Lung (tissue), 12 donors: Measurements from ENCODE around the gene APOB. TPM values are rescaled to one million over a fixed set of nuclear protein-coding genes. Genes with fewer than 3 reads are reported as not detected.

Source experiments
- ATAC-seq: fragments of 200-7000 bp; cut with Tn5 transposase; one replicate; pipeline ENCODE4 v1.9.1; 2020; ENCODE audit warnings: moderate number of reproducible peaks; ENCODE audit not compliant: insufficient read depth, low FRiP score
- DNase-seq, 3 donors: peaks; one replicate each; pipeline ENCODE4 v3.0.0-alpha.2; 2013 to 2017
- H3K27ac ChIP-seq, 2 donors: one replicate each; pipeline ENCODE4 v1.5.1; 2013; ENCODE audit warnings: mild to moderate bottlenecking in 2 of 2, moderate library complexity in 2 of 2, control low read depth in 1 of 2, inconsistent platforms in 1 of 2, low read depth in 1 of 2, low read length in 1 of 2
- H3K27me3 ChIP-seq, 3 donors: one replicate each; pipeline ENCODE4 v1.5.1; 2013; ENCODE audit warnings: low read length in 2 of 3; ENCODE audit not compliant: control insufficient read depth in 3 of 3, insufficient read depth in 3 of 3
- H3K36me3 ChIP-seq, 4 donors: one replicate each; pipeline ENCODE4 v1.5.1; 2013; ENCODE audit warnings: low read length in 4 of 4, mild to moderate bottlenecking in 1 of 4, moderate library complexity in 1 of 4; ENCODE audit not compliant: control insufficient read depth in 4 of 4, insufficient read depth in 4 of 4
- H3K4me1 ChIP-seq, 5 donors: one replicate each; pipeline ENCODE4 v1.5.1; 2013; ENCODE audit warnings: low read length in 5 of 5, mild to moderate bottlenecking in 2 of 5, moderate library complexity in 1 of 5; ENCODE audit not compliant: control insufficient read depth in 5 of 5, insufficient read depth in 5 of 5
- H3K4me3 ChIP-seq: one replicate; pipeline ENCODE4 v1.5.1; 2013; ENCODE audit warnings: mild to moderate bottlenecking, control low read depth, moderate library complexity
- H3K9ac ChIP-seq, 2 donors: one replicate each; pipeline ENCODE4 v1.5.1; 2013; ENCODE audit warnings: low read length in 2 of 2, control low read depth in 1 of 2; ENCODE audit not compliant: insufficient read depth in 1 of 2
- H3K9me3 ChIP-seq, 4 donors: one replicate each; pipeline ENCODE4 v1.5.1; 2013; ENCODE audit warnings: low read length in 3 of 4, mild to moderate bottlenecking in 1 of 4, moderate library complexity in 1 of 4; ENCODE audit not compliant: control insufficient read depth in 4 of 4, insufficient read depth in 3 of 4
- CTCF ChIP-seq: IDR thresholded peaks from 2 replicates; pipeline ENCODE4 v1.5.1; 2012; ENCODE audit warnings: mild to moderate bottlenecking; ENCODE audit errors: control extremely low read depth, extremely low read depth
- WGBS, 2 donors: extraction: QIAGEN DNeasy Blood & Tissue Kit; methylation state at CpG; one replicate each; pipeline ENCODE4 v1.1.7; 2013; 5-methylcytosine and 5-hydroxymethylcytosine counted together
- polyA plus RNA-seq, 2 donors: library from polyadenylated mRNA; stranded (reverse); fragments of 200-250 nt; gene quantifications; one replicate each; pipeline ENCODE4 v1.2.1, GENCODE V29; 2013
- total RNA-seq, 2 donors: library from RNA; depleted of rRNA in 1 of 2; stranded (reverse); fragments of >200 nt in 1 of 2; gene quantifications; one replicate each; pipeline ENCODE4 v1.2.1, GENCODE V29; 2014 to 2021
- donor health status: control.
- donor health status: control.
- donor health status: Bipolar disorder and iron deficiency.
- donor health status: healthy.
- donor health status: DM: yes; HTN: yes; CAD: no.

The APOB gene
- total and polyA plus RNA-seq, 4 donors, result 0.04 to 1.7 (median 0.18) TPM

GRCh38 chr2:21002814-21003192, 41.1 kb downstream of the APOB start:
- peaks cover 0 to 2% (median under 1%) of the 10 kb centered on the region in 4 donors for H3K9me3 ChIP-seq
- H3K27ac ChIP-seq, result no peak overlapping the region
- H3K4me3 ChIP-seq, result no peak overlapping the region
- H3K27me3 ChIP-seq, result peaks cover 0 to 4% (median 0%) of the 10 kb centered on the region in 3 donors
- H3K36me3 ChIP-seq, result no peaks in the 10 kb centered on the region
- no peaks in the 10 kb centered on the region for H3K4me1 ChIP-seq
- ATAC-seq (no peak), DNase-seq (no peak)
- WGBS, 2 donors, result 80% methylated on average over 4 of the region's 4 CpGs
- H3K9ac ChIP-seq, result no peak overlapping the region
- no peak for TF ChIP-seq CTCF

GRCh38 chr2:21001988-21002813, 41.7 kb downstream of the APOB start:
- WGBS, 2 donors, result 86 to 91% methylated on average over 9 of the region's 9 CpGs
- no peak overlapping the region for H3K27ac ChIP-seq
- H3K9me3 ChIP-seq, result peaks cover 0 to 2% (median under 1%) of the 10 kb centered on the region in 4 donors
- no peak for DNase-seq
- H3K4me1 ChIP-seq, result no peaks in the 10 kb centered on the region
- H3K9ac ChIP-seq, result no peak overlapping the region
- H3K27me3 ChIP-seq, result peaks cover 0 to 4% (median 0%) of the 10 kb centered on the region in 3 donors
- ATAC-seq, result no peak
- no peak overlapping the region for H3K4me3 ChIP-seq
- no peaks in the 10 kb centered on the region for H3K36me3 ChIP-seq
- TF ChIP-seq CTCF, result no peak

GRCh38 chr2:21001225-21001946, 42.5 kb downstream of the APOB start:
- peak in 1 of 3 donors; percentile 13 for DNase-seq
- 92 to 93% methylated on average over 4 of the region's 4 CpGs for WGBS, 2 donors
- no peak for TF ChIP-seq CTCF

More at GRCh38 chr2:21001225-21001946, 42.5 kb downstream of the APOB start:
- H3K27ac ChIP-seq, result no peak overlapping the region
- peaks cover 0 to 4% (median 0%) of the 10 kb centered on the region in 3 donors for H3K27me3 ChIP-seq
- H3K4me3 ChIP-seq, result no peak overlapping the region
- no peak for ATAC-seq
- H3K4me1 ChIP-seq, result no peaks in the 10 kb centered on the region
- H3K9ac ChIP-seq, result no peak overlapping the region
- no peaks in the 10 kb centered on the region for H3K36me3 ChIP-seq
- H3K9me3 ChIP-seq, result peaks cover 0 to 2% (median under 1%) of the 10 kb centered on the region in 4 donors
